K562 (cell line): ENCODE data around the gene GCN1. TPM values are rescaled to one million over a fixed set of nuclear protein-coding genes. Genes with fewer than 3 reads are reported as not detected.
A peak's percentile ranks its signal among the peaks of the same experiment; 100 is the strongest.

ENCODE experiments used
- ATAC-seq: fragments of 200-7000 bp; cut with Tn5 transposase; 3 replicates; pipeline ENCODE4 v1.9.1; 2020; ENCODE audit warnings: moderate library complexity
- BruUV-seq: library from RNA; stranded (reverse); fragments of 400-500 nt; replicated peaks from 2 replicates; lab custom pipeline; 2021; lab: Mats Ljungman, UMichigan
- CTCF ChIA-PET: fragments of 300-600 bp; formaldehyde crosslinking; extraction: SDS; loops from one replicate; lab custom pipeline; 2021; ENCODE audit warnings: low intra/inter-chr PET ratio; lab: Yijun Ruan, JAX
- POLR2A ChIA-PET: fragments of 300-600, 350-650 bp; sonication (Branson Sonifier 250); formaldehyde crosslinking; extraction: SDS; loops from one replicate; lab custom pipeline; 2021; ENCODE audit warnings: antibody characterized with exemption, inconsistent platforms; lab: Yijun Ruan, JAX
- DNase-seq, 4 experiments: peaks; one replicate each; pipeline versions ENCODE4 v3.0.0 to v3.0.0-alpha.2; 2011 to 2018; ENCODE audit warnings: low spot score in 3 of 4, mixed read lengths in 3 of 4; ENCODE audit errors: extremely low read depth in 1 of 4
- FAIRE-seq: peaks from 2 replicates; lab custom pipeline; 2011; peaks lifted over from hg19 to GRCh38; lab: Jason Lieb, UNC
- H2AFZ ChIP-seq: 2 replicates; pipeline ENCODE4 v1.6.0; 2011; ENCODE audit warnings: low read depth, low read length, control low read depth, inconsistent platforms
- H3K27ac ChIP-seq: fragments of 200-600 bp; 3 replicates; pipeline ENCODE4 v1.8.0; 2011; ENCODE audit warnings: low read depth, mild to moderate bottlenecking, control low read depth, inconsistent platforms, low read length, moderate library complexity, mixed read lengths; ENCODE audit errors: extremely low read depth
- H3K27me3 ChIP-seq, 2 experiments: fragments of 300-600 bp in 1 of 2; 2 replicates in 1 of 2; 3 replicates in 1 of 2; pipeline versions ENCODE4 v1.6.0 to v1.8.0; 2011; ENCODE audit warnings: inconsistent platforms in 2 of 2, low read length in 2 of 2, mild to moderate bottlenecking in 1 of 2, mixed read lengths in 1 of 2, moderate library complexity in 1 of 2; ENCODE audit not compliant: control insufficient read depth in 2 of 2, insufficient read depth in 2 of 2
- H3K36me3 ChIP-seq: fragments of 300-600 bp; 3 replicates; pipeline ENCODE4 v1.8.0; 2011; ENCODE audit warnings: mild to moderate bottlenecking, low read length, inconsistent platforms; ENCODE audit not compliant: control insufficient read depth, insufficient read depth
- H3K4me1 ChIP-seq, 2 experiments: fragments of 200-600 bp in 1 of 2; replicated peaks in 1 of 2; 2 replicates in 1 of 2; 3 replicates in 1 of 2; pipeline versions ENCODE4 v1.5.1 to v1.8.0; 2011; ENCODE audit warnings: inconsistent platforms in 2 of 2, low read length in 2 of 2, mild to moderate bottlenecking in 1 of 2, mixed read lengths in 1 of 2, moderate library complexity in 1 of 2; ENCODE audit not compliant: control insufficient read depth in 2 of 2, insufficient read depth in 2 of 2
- H3K4me2 ChIP-seq: 2 replicates; pipeline ENCODE4 v1.6.1; 2011; ENCODE audit warnings: low read length, control low read depth, inconsistent platforms, mixed read lengths; ENCODE audit not compliant: insufficient read depth
- H3K4me3 ChIP-seq: fragments of 200-600 bp; sonication (generic), shearing (Covaris generic); 2 replicates; pipeline ENCODE4 v1.5.1; 2016; ENCODE audit warnings: control low read depth, inconsistent platforms
- H3K79me2 ChIP-seq: fragments of 200-600 bp; 3 replicates; pipeline ENCODE4 v1.8.0; 2011; ENCODE audit warnings: low read length, inconsistent platforms; ENCODE audit not compliant: control insufficient read depth, insufficient read depth
- H3K9ac ChIP-seq, 2 experiments: 2 replicates each; pipeline versions ENCODE4 v1.6.0 to v1.6.1; 2011; ENCODE audit warnings: low read depth in 2 of 2, low read length in 2 of 2, control low read depth in 1 of 2, inconsistent platforms in 1 of 2, mild to moderate bottlenecking in 1 of 2, mixed read lengths in 1 of 2; ENCODE audit not compliant: insufficient read depth in 1 of 2
- H3K9me1 ChIP-seq: one replicate; pipeline ENCODE4 v1.6.0; 2011; ENCODE audit warnings: inconsistent platforms, mild to moderate bottlenecking, low read length, moderate library complexity; ENCODE audit not compliant: control insufficient read depth, insufficient read depth
- H3K9me3 ChIP-seq: replicated peaks from 2 replicates; pipeline ENCODE4 v1.5.1; 2011; ENCODE audit warnings: low read depth, low read length, inconsistent platforms; ENCODE audit not compliant: control insufficient read depth, insufficient read depth
- H4K20me1 ChIP-seq: replicated peaks from 2 replicates; pipeline ENCODE4 v1.6.1; 2011; ENCODE audit warnings: low read length, inconsistent platforms, mixed read lengths; ENCODE audit not compliant: control insufficient read depth, insufficient read depth
- CHD2 ChIP-seq: IDR thresholded peaks from 2 replicates; pipeline ENCODE4 v1.6.1; 2011; ENCODE audit warnings: low read depth, low read length
- ETS2 ChIP-seq: IDR thresholded peaks from 2 replicates; pipeline ENCODE4 v1.6.1; 2016; ENCODE audit warnings: borderline replicate concordance, missing genetic modification characterization, mild to moderate bottlenecking, moderate library complexity, missing compliant biosample characterization; ENCODE audit not compliant: poor library complexity, severe bottlenecking
- FOXJ2 ChIP-seq: fragments of 200-800 bp; sonication (Bioruptor generic); IDR thresholded peaks from 2 replicates; pipeline ENCODE4 v1.6.1; 2016; ENCODE audit warnings: missing genetic modification characterization, missing compliant biosample characterization
- OTX1 ChIP-seq: fragments of 450-650 bp; formaldehyde crosslinking; IDR thresholded peaks from 2 replicates; pipeline ENCODE4 v1.4.0; 2022; ENCODE audit warnings: mild to moderate bottlenecking
- POLR2G ChIP-seq: fragments of 200-400 bp; formaldehyde crosslinking; IDR thresholded peaks from 2 replicates; pipeline ENCODE4 v1.6.1; 2017; ENCODE audit warnings: low read depth, mild to moderate bottlenecking, antibody characterized with exemption, low read length, moderate library complexity
- WGBS: fragments of 100-300 bp; shearing (Covaris generic); methylation state at CpG from one replicate; pipeline ENCODE4 v1.1.6; 2016; ENCODE audit warnings: low coverage, mixed read lengths; ENCODE audit not compliant: insufficient coverage; ENCODE audit errors: missing lambda C conversion rate; 5-methylcytosine and 5-hydroxymethylcytosine counted together
- in situ Hi-C: fragments of 300-500 bp; cut with MboI; formaldehyde crosslinking; loops from 4 replicates; pipeline ENCODE4 v1.15.0; 2018; ENCODE audit warnings: inconsistent platforms, mixed read lengths
- intact Hi-C: fragments of 100-400 bp; cut with micrococcal nuclease; formaldehyde crosslinking; loops from 2 replicates; pipeline ENCODE4 v1.14.2; 2022
- polyA plus RNA-seq, 8 experiments: library from polyadenylated mRNA; depleted of rRNA in 4 of 8; stranded (reverse) in 5 of 8; unstranded in 3 of 8; fragments of >200 nt; fragmentation: Nextera tagmentation in 2 of 8; fragmentation: Illumina TruSeq in 1 of 8; extraction: Ambion mirVana in 2 of 8; extraction: Trizol in 1 of 8; gene quantifications; 2 replicates each; pipeline versions ENCODE4 v1.2.1 to v1.2.3, GENCODE V29; 2011 to 2014; ENCODE audit warnings: inconsistent platforms in 1 of 8, missing spikeins in 1 of 8
- total RNA-seq, 7 experiments: library from RNA; depleted of rRNA in 6 of 7; stranded (reverse); fragments of >200 nt in 6 of 7; fragmentation: Illumina TruSeq in 2 of 7; extraction: Trizol in 2 of 7; gene quantifications; 2 replicates each; pipeline versions ENCODE4 v1.2.1 to v1.2.3, GENCODE V29; 2011 to 2021; ENCODE audit warnings: low replicate concordance in 1 of 7
- TF ChIP-seq, protein P1 (sequence below): fragments of 450-650 bp; IDR thresholded peaks from 2 replicates; pipeline ENCODE4 v1.6.1; 2016
- TF ChIP-seq, protein P2 (sequence below): fragments of 450-650 bp; IDR thresholded peaks from 2 replicates; pipeline ENCODE4 v1.7.1; 2018; ENCODE audit warnings: mild to moderate bottlenecking, low read depth; ENCODE audit not compliant: partially characterized antibody
- TF ChIP-seq, protein P3 (sequence below), 2 experiments: fragments of 450-650 bp in 1 of 2; sonication (generic) in 1 of 2; formaldehyde crosslinking; conservative IDR thresholded peaks; 2 replicates each; pipeline versions ENCODE4 v1.4.0 to v1.8.1; 2020 to 2022; ENCODE audit warnings: mild to moderate bottlenecking in 1 of 2, missing genetic modification reagents in 1 of 2
- TF ChIP-seq, protein P4 (sequence below): fragments of 450-650 bp; IDR thresholded peaks from 2 replicates; pipeline ENCODE4 v1.6.1; 2016; ENCODE audit warnings: mild to moderate bottlenecking

GCN1 gene
- total and polyA plus RNA-seq, 9 of the 15 experiments (the other 6 are each of a cell fraction or from before 2014, with no cell fraction given), result 11.9 to 190 (median 51.7) TPM

DNA sequence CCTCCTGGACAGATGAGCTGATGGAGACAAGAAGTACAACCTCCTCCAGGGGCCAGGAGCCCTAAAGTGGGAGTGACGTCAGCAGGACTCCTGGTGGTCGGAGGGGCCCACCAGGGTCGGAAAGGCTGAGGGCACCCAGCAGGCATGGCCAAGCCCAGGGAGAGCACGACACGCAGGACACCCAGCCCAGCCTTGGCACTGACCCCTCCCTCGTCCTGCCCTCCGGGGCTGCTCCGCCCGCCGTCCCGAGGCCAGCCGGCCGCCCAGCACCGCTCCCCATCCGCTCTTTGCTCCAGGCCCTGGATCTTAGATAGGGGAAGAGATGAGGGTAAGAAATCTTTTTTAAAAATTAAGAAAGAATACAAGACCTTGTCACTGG lies 20.8 kb upstream of the GCN1 start:
- H3K36me3 ChIP-seq, result peaks cover 65% of the 10 kb centered on the region; the same call in 2 of the 3 replicates
- no peaks in the 10 kb centered on the region for H3K27me3 ChIP-seq
- H3K27ac ChIP-seq, result no peak overlapping the region
- no peaks in the 10 kb centered on the region for H3K9me3 ChIP-seq
- H3K4me3 ChIP-seq, result no peak overlapping the region
- DNase-seq, result no peak
- no peak overlapping the region for H3K4me2 ChIP-seq
- ATAC-seq, result no peak
- no TSS peak for BruUV-seq
- H2AFZ ChIP-seq, result no peak overlapping the region
- no peaks in the 10 kb centered on the region for H4K20me1 ChIP-seq
- CTCF ChIA-PET, result no interaction called here
- no peaks in the 10 kb centered on the region for H3K79me2 ChIP-seq
- H3K4me1 ChIP-seq, result peaks cover 0 to 40% of the 10 kb centered on the region in 2 experiments; a peak in 2 of 5 replicates
- intact Hi-C loops, result no loop called here
- H3K9me1 ChIP-seq, result no peaks in the 10 kb centered on the region
- no peak for FAIRE-seq
- TF ChIP-seq, protein P1, sequence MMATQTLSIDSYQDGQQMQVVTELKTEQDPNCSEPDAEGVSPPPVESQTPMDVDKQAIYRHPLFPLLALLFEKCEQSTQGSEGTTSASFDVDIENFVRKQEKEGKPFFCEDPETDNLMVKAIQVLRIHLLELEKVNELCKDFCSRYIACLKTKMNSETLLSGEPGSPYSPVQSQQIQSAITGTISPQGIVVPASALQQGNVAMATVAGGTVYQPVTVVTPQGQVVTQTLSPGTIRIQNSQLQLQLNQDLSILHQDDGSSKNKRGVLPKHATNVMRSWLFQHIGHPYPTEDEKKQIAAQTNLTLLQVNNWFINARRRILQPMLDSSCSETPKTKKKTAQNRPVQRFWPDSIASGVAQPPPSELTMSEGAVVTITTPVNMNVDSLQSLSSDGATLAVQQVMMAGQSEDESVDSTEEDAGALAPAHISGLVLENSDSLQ, result no peak
- TF ChIP-seq ETS2 (tag), result no peak
- TF ChIP-seq, protein P2, sequence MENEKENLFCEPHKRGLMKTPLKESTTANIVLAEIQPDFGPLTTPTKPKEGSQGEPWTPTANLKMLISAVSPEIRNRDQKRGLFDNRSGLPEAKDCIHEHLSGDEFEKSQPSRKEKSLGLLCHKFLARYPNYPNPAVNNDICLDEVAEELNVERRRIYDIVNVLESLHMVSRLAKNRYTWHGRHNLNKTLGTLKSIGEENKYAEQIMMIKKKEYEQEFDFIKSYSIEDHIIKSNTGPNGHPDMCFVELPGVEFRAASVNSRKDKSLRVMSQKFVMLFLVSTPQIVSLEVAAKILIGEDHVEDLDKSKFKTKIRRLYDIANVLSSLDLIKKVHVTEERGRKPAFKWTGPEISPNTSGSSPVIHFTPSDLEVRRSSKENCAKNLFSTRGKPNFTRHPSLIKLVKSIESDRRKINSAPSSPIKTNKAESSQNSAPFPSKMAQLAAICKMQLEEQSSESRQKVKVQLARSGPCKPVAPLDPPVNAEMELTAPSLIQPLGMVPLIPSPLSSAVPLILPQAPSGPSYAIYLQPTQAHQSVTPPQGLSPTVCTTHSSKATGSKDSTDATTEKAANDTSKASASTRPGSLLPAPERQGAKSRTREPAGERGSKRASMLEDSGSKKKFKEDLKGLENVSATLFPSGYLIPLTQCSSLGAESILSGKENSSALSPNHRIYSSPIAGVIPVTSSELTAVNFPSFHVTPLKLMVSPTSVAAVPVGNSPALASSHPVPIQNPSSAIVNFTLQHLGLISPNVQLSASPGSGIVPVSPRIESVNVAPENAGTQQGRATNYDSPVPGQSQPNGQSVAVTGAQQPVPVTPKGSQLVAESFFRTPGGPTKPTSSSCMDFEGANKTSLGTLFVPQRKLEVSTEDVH, result no peak
- TF ChIP-seq, protein P3, sequence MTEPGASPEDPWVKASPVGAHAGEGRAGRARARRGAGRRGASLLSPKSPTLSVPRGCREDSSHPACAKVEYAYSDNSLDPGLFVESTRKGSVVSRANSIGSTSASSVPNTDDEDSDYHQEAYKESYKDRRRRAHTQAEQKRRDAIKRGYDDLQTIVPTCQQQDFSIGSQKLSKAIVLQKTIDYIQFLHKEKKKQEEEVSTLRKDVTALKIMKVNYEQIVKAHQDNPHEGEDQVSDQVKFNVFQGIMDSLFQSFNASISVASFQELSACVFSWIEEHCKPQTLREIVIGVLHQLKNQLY (CRISPR knock-in tag; conservative IDR thresholded peaks at IDR 0.05), result no peak
- TF ChIP-seq FOXJ2 (tag), result no peak
- TF ChIP-seq POLR2G, result peak; percentile 11; the same call in 1 of the 2 replicates
- no peak for TF ChIP-seq CHD2
- TF ChIP-seq, protein P4, sequence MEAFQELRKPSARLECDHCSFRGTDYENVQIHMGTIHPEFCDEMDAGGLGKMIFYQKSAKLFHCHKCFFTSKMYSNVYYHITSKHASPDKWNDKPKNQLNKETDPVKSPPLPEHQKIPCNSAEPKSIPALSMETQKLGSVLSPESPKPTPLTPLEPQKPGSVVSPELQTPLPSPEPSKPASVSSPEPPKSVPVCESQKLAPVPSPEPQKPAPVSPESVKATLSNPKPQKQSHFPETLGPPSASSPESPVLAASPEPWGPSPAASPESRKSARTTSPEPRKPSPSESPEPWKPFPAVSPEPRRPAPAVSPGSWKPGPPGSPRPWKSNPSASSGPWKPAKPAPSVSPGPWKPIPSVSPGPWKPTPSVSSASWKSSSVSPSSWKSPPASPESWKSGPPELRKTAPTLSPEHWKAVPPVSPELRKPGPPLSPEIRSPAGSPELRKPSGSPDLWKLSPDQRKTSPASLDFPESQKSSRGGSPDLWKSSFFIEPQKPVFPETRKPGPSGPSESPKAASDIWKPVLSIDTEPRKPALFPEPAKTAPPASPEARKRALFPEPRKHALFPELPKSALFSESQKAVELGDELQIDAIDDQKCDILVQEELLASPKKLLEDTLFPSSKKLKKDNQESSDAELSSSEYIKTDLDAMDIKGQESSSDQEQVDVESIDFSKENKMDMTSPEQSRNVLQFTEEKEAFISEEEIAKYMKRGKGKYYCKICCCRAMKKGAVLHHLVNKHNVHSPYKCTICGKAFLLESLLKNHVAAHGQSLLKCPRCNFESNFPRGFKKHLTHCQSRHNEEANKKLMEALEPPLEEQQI, result no peak
- no peak for TF ChIP-seq OTX1 (CRISPR knock-in tag)
- POLR2A ChIA-PET, result interaction anchor here (1.0 kb wide), 1 partner anchor 76 kb away, joined by 6 read pairs; the partner anchor contains the start of gene RNU4-2
- in situ Hi-C loops, result no loop called here
- WGBS, result 88% methylated on average over 15 of the region's 15 CpGs
- H3K9ac ChIP-seq, result peak overlapping the region in 1 of 2 experiments; percentile 35; a peak in 1 of 4 replicates
